NOMO-1 treated with dmso at 0.1 percent for 144 hours (cell line): ENCODE results near the gene TLX2.
"Not testable (repeated sequence)": the region's sequence is repeated elsewhere in the genome, so short reads cannot be mapped to it uniquely, and the experiment has no call there.

ENCODE experiments used
- DNase-seq: peaks from one replicate; lab custom pipeline; 2025; ENCODE audit not compliant: unreplicated experiment; lab: John Stamatoyannopoulos, UW

Gene TLX2

GRCh38 chr2:74553892-74554819 lies 39.9 kb downstream of the TLX2 start, which contains the start of the genes DOK1 and LOXL3:
Gene DOK1, plus strand, starts transcription at chr2:74554720. Its CDS starts 35 bp downstream, at chr2:74554755.
Gene LOXL3, minus strand, starts transcription at chr2:74553942. Its CDS starts 1,308 bp downstream, at chr2:74552634.
- DNase-seq: peak; percentile 75

- DNase-seq: peak; percentile 72
Measured at GRCh38 chr2:74554820-74555531, 40.7 kb downstream of the TLX2 start.

- DNase-seq: no peak
Measured at GRCh38 chr2:74555610-74556103, 41.4 kb downstream of the TLX2 start.

GRCh38 chr2:74556159-74556558 lies 41.9 kb downstream of the TLX2 start:
- DNase-seq: no peak

GRCh38 chr2:74556831-74557370 lies 42.7 kb downstream of the TLX2 start:
- DNase-seq: no peak

GRCh38 chr2:74558284-74559230 lies 44.3 kb downstream of the TLX2 start:
- DNase-seq: no peak

- no peak for DNase-seq
Measured at GRCh38 chr2:74559912-74560311, 45.7 kb downstream of the TLX2 start.

- no peak for DNase-seq
Measured at GRCh38 chr2:74560591-74560990, 46.3 kb downstream of the TLX2 start.

- DNase-seq: not testable (repeated sequence)
Measured at GRCh38 chr2:74561022-74561421, 46.8 kb downstream of the TLX2 start.

- DNase-seq: no peak
Measured at GRCh38 chr2:74562126-74562775, 48.0 kb downstream of the TLX2 start.

- DNase-seq: no peak
Measured at GRCh38 chr2:74564222-74564621, 50.0 kb downstream of the TLX2 start.

GRCh38 chr2:74566076-74566753 lies 52.0 kb downstream of the TLX2 start:
- no peak for DNase-seq

GRCh38 chr2:74566754-74567085 lies 52.5 kb downstream of the TLX2 start:
- no peak for DNase-seq
